Heart left ventricle (tissue), 16 donors: ENCODE measurements around the gene MRPL20. TPM values are rescaled to one million over a fixed set of nuclear protein-coding genes. Genes with fewer than 3 reads are reported as not detected.
A peak's percentile ranks its signal among the peaks of the same experiment; 100 is the strongest.

Source experiments
- ATAC-seq, 4 donors: fragments of 200-7000 bp; cut with Tn5 transposase; one replicate each; pipeline ENCODE4 v1.9.1; 2020 to 2022; ENCODE audit warnings: moderate library complexity in 4 of 4, mild to moderate bottlenecking in 3 of 4, moderate number of reproducible peaks in 1 of 4
- DNase-seq, 5 donors: peaks; one replicate each; pipeline ENCODE4 v3.0.0-alpha.2; 2020
- H3K27ac ChIP-seq, 12 donors: fragments of 200-600 bp; sonication (generic) in 4 of 12; one replicate each; pipeline versions ENCODE4 v1.5.0 to v1.8.0; 2016 to 2022; ENCODE audit warnings: mild to moderate bottlenecking in 2 of 12
- H3K27me3 ChIP-seq, 9 donors: fragments of 200-600 bp; sonication (generic) in 2 of 9; one replicate each; pipeline versions ENCODE4 v1.5.1 to v1.8.0; 2016 to 2022; ENCODE audit warnings: mild to moderate bottlenecking in 3 of 9
- H3K36me3 ChIP-seq, 9 donors: fragments of 200-600 bp; sonication (generic) in 2 of 9; one replicate each; pipeline versions ENCODE4 v1.5.0 to v1.8.0; 2018 to 2022; ENCODE audit warnings: mild to moderate bottlenecking in 2 of 9
- H3K4me1 ChIP-seq, 12 donors: fragments of 200-600 bp; sonication (generic) in 4 of 12; one replicate each; pipeline versions ENCODE4 v1.5.0 to v1.8.0; 2016 to 2022; ENCODE audit warnings: mild to moderate bottlenecking in 3 of 12
- H3K4me3 ChIP-seq, 12 donors: fragments of 200-600 bp; sonication (generic) in 4 of 12; one replicate each; pipeline versions ENCODE4 v1.5.0 to v1.8.0; 2017 to 2022; ENCODE audit warnings: mild to moderate bottlenecking in 9 of 12, moderate library complexity in 4 of 12
- H3K9me3 ChIP-seq, 12 donors: fragments of 200-600 bp; sonication (generic) in 4 of 12; one replicate each; pipeline versions ENCODE4 v1.5.0 to v1.8.0; 2016 to 2022; ENCODE audit warnings: mild to moderate bottlenecking in 1 of 12
- POLR2A ChIP-seq, 2 donors: fragments of 450-650 bp; IDR thresholded peaks; one replicate each; pipeline ENCODE4 v1.6.1; 2017; ENCODE audit warnings: antibody characterized with exemption in 2 of 2, mild to moderate bottlenecking in 2 of 2, moderate library complexity in 2 of 2
- WGBS, 4 donors: extraction: QIAGEN DNeasy Blood & Tissue Kit in 2 of 4; methylation state at CpG; one replicate each; pipeline versions ENCODE4 v1.1.5 to v1.1.7; 2013 to 2018; 5-methylcytosine and 5-hydroxymethylcytosine counted together
- intact Hi-C, 10 donors: fragments of 100-400 bp; cut with DNase I; formaldehyde crosslinking; loops; one replicate each; pipeline versions ENCODE4 v1.11.1 to v1.14.2; 2022
- polyA plus RNA-seq, 2 donors: library from polyadenylated mRNA; stranded (reverse); fragments of 200-250 nt; gene quantifications; one replicate each; pipeline ENCODE4 v1.2.3, GENCODE V29; 2013
- total RNA-seq, 9 donors: library from RNA; depleted of rRNA in 2 of 9; stranded (reverse); fragments of >200 nt in 2 of 9; fragmentation: NEBNext Ultra II Directional in 3 of 9; extraction: Animal tissue kit (Norgen Biotek cat#: 25700) in 3 of 9; gene quantifications; one replicate each; pipeline versions ENCODE4 v1.1.0 to v1.2.4, GENCODE V29; 2016 to 2023
- TF ChIP-seq, protein P1 (sequence below), 12 donors: fragments of 200-600 bp; sonication (generic) in 4 of 12; IDR thresholded peaks; one replicate each; pipeline versions ENCODE4 v1.5.0 to v1.8.0; 2018 to 2022; ENCODE audit warnings: antibody characterized with exemption in 12 of 12, mild to moderate bottlenecking in 5 of 12
- donor health status: ischemic (EF 13 %, LVEDD 7.1; RV severe dilation, severe dysfunction).
- donor health status: healthy with polysubstance abuse.
- donor health status: DM: no; HTN: yes; CAD: no.
- donor health status: DM: no; HTN: no; CAD: no.
- donor health status: ischemic (EF 25% LVEDD 6.9; RV normal size, moderate dysfunction).
- donor health status: ischemic (EF 25% LVEDD 5.7; RV mildly dilated, moderate dysfunction).
- donor health status: healthy.
- donor health status: DM: yes; HTN: yes; CAD: no.
- donor health status: ischemic (EF 35%, LVEDD 5.7; RV mildly dilated, moderate dysfunction).
- donor health status: nonischemic (EF 11% LVEDD 7.7; RV severe dilation, severe dysfunction).
- donor health status: DM: yes; HTN: yes; CAD: no.
- donor health status: PGD.
- donor health status: ischemic (EF 29% LVEDD 5.4; RV normal size, mild dysfunction).
- donor health status: nonischemic (EF 23%, LVEDD 6.1; RV moderate dilation, normal function).

MRPL20 gene
- total and polyA plus RNA-seq, 11 donors: 112 to 238 (median 141) TPM

DNA sequence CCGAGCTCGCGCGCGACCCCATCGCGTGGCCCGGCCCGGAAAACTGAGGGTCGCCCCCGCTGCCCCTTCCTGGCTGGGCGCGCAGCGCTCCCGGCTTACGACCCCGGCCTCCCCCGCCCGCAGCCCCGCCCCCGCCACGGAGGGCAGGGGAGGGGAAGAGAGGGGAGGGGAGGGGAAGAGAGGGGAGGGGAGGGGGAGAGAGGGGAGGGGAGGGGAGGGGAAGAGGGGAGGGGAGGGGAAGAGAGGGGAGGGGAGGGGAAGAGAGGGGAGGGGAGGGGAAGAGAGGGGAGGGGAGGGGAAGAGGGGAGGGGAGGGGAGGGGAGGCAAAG lies 20.7 kb upstream of the MRPL20 start:
- ATAC-seq (no peak), DNase-seq (no peak)
- peaks cover 0 to 14% (median 0%) of the 10 kb centered on the region in 9 donors for H3K27me3 ChIP-seq
- H3K4me3 ChIP-seq: peak overlapping the region; percentile 10 to 63 (median 50)
- WGBS, 4 donors: 0 to 1% (median 0%) methylated on average over 6 to 21 of the region's 22 CpGs; no CpG with 5 or more reads in 1 of the 4 donors
- H3K4me1 ChIP-seq: peaks cover 7 to 49% (median 39%) of the 10 kb centered on the region in 12 donors
- intact Hi-C loops: no loop called here
- no peaks in the 10 kb centered on the region for H3K36me3 ChIP-seq
- no peak for TF ChIP-seq POLR2A (IDR thresholded peaks at IDR 0.05)
- TF ChIP-seq, protein P1, sequence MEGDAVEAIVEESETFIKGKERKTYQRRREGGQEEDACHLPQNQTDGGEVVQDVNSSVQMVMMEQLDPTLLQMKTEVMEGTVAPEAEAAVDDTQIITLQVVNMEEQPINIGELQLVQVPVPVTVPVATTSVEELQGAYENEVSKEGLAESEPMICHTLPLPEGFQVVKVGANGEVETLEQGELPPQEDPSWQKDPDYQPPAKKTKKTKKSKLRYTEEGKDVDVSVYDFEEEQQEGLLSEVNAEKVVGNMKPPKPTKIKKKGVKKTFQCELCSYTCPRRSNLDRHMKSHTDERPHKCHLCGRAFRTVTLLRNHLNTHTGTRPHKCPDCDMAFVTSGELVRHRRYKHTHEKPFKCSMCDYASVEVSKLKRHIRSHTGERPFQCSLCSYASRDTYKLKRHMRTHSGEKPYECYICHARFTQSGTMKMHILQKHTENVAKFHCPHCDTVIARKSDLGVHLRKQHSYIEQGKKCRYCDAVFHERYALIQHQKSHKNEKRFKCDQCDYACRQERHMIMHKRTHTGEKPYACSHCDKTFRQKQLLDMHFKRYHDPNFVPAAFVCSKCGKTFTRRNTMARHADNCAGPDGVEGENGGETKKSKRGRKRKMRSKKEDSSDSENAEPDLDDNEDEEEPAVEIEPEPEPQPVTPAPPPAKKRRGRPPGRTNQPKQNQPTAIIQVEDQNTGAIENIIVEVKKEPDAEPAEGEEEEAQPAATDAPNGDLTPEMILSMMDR (IDR thresholded peaks at IDR 0.05): no peak
- no peaks in the 10 kb centered on the region for H3K9me3 ChIP-seq
- H3K27ac ChIP-seq: peak overlapping the region in 5 of 12 donors; percentile 26 to 96 (median 43)

DNA sequence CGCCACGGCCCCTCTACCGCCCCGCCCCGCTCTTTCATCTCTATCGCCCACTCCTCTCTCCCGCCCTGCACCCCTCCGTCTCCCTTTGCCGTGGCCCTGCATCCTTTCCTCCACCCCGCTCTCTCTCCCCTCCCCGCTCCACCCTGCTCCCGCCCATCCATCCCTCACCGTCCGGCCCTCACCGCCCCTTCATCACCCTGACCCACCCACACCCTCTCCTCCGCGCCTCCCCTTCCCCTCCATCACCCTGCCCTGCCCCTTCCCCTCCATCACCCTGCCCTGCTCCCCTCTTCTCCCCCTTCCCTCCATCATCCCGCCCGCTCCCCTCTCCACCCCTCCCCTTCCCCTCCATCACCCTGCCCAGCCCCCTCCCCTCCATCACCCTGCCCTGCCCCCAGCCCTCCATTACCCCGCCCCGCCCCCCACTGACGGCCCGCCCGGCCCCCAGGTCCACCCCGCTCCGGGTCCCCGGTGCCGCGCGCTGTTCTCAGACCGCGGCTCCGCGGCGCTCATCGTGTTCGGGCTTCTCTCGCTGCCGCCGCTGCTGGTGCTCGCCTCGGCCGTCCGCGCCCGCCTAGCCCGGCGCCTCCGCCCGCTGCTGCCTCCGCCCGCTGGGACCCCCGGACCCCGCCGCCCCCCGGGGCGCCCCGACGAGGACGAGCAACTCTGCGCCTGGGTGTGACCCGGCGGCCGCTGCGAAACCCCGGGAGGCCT lies 20.2 kb upstream of the MRPL20 start:
- Histone ChIP-seq H3K27ac (peak overlapping the region in 5 of 12 donors; percentile 26 to 96 (median 43)), H3K9me3 (no peaks in the 10 kb centered on the region), H3K4me1 (peaks cover 2 to 43% (median 34%) of the 10 kb centered on the region in 12 donors), H3K27me3 (peaks cover 0 to 14% (median 0%) of the 10 kb centered on the region in 9 donors), H3K36me3 (no peaks in the 10 kb centered on the region), H3K4me3 (peak overlapping the region; percentile 10 to 63 (median 50))
- DNase-seq: peak in 3 of 5 donors; percentile 30 to 67 (median 50)
- 10 to 60% (median 25%) methylated on average over 19 to 66 of the region's 66 CpGs for WGBS, 4 donors
- TF ChIP-seq, protein P1 (IDR thresholded peaks at IDR 0.05): no peak
- no peak for ATAC-seq
- intact Hi-C loops: no loop called here

- TF ChIP-seq, protein P1 (IDR thresholded peaks at IDR 0.05): no peak
- TF ChIP-seq POLR2A (IDR thresholded peaks at IDR 0.05): no peak
- DNase-seq (peak in 2 of 5 donors; percentile 15 to 64), ATAC-seq (no peak)
- H3K4me3 ChIP-seq: no peak overlapping the region
- peak overlapping the region in 1 of 12 donors; percentile 26 for H3K27ac ChIP-seq
- peaks cover 0 to 14% (median 0%) of the 10 kb centered on the region in 9 donors for H3K27me3 ChIP-seq
- intact Hi-C loops: no loop called here
- H3K4me1 ChIP-seq: peaks cover 0 to 38% (median 27%) of the 10 kb centered on the region in 12 donors
- no peaks in the 10 kb centered on the region for H3K9me3 ChIP-seq
- 44 to 68% (median 62%) methylated on average over 7 to 19 of the region's 19 CpGs for WGBS, 4 donors
- no peaks in the 10 kb centered on the region for H3K36me3 ChIP-seq
Measured at GRCh38 chr1:1426496-1427105, 19.5 kb upstream of the MRPL20 start.

- no peak for TF ChIP-seq POLR2A (IDR thresholded peaks at IDR 0.05)
- TF ChIP-seq, protein P1 (IDR thresholded peaks at IDR 0.05): no peak
- intact Hi-C loops: no loop called here
- no peaks in the 10 kb centered on the region for H3K9me3 ChIP-seq
- peaks cover 0 to 38% (median 21%) of the 10 kb centered on the region in 12 donors for H3K4me1 ChIP-seq
- 49 to 67% (median 55%) methylated on average over 13 to 33 of the region's 33 CpGs for WGBS, 4 donors
- no peak for ATAC-seq
- peak overlapping the region in 1 of 12 donors; percentile 26 for H3K27ac ChIP-seq
- H3K36me3 ChIP-seq: no peaks in the 10 kb centered on the region
- H3K4me3 ChIP-seq: no peak overlapping the region
- peaks cover 0 to 21% (median 0%) of the 10 kb centered on the region in 9 donors for H3K27me3 ChIP-seq
- DNase-seq: peak in 2 of 5 donors; percentile 23 to 47
Measured at GRCh38 chr1:1425753-1426495, 18.8 kb upstream of the MRPL20 start.
